HG02938 (cell line): Measurements from ENCODE around the gene SAMSN1.
"Not testable (repeated sequence)": the region's sequence is repeated elsewhere in the genome, so short reads cannot be mapped to it uniquely, and the experiment has no call there.

Experiments
- ATAC-seq: cut with Tn5 transposase; IDR thresholded peaks from one replicate; pipeline ENCODE4 v1.9.1; 2021; ENCODE audit warnings: mild to moderate bottlenecking, moderate library complexity; ENCODE audit not compliant: unreplicated experiment

SAMSN1 gene

DNA sequence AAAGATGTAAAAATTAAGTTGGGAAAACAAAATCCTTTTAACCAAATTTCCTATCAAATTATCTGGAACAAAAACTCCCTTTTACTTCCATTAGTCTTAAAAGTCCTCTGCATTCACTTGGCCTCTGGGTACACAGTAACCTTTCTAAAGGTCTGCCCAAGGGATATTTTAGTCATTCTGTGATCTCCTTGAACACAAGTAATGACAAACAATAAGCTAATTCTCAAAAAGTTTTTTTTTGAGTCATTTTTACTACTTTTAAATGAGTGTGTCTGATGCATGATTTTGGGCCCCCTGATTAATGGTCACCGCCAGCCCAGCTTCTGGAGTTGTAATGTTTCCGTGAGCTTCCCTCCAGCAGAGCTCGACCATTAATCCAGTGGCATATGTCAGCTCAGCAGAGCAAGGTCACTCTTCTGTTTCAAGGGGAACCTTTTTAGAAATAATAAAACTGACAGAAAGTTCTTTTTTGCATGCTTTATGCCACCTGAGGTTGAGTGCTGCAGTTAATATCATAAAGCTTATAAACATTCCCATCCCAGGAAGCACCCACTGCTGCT is 14.3 kb downstream of the SAMSN1 start:
- no peak for ATAC-seq

DNA sequence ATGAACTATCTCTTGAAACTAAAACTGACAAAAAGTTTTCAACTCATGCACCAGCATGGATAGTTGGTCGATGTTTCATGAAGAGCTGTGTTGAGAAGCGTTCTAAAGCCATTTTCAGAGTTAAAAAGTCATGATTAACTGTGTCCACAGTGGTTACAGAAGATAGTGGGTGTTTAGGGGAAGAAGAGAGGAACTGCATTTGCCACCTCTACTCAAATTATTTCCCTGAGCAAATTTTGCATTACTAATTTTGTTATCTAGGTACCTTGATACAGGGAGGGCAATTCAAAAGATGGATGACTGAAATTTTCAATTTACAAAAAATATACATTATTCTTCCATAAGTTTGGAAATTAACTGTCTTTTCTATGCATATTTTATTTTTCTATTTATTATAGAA is 15.5 kb downstream of the SAMSN1 start:
- no peak for ATAC-seq

DNA sequence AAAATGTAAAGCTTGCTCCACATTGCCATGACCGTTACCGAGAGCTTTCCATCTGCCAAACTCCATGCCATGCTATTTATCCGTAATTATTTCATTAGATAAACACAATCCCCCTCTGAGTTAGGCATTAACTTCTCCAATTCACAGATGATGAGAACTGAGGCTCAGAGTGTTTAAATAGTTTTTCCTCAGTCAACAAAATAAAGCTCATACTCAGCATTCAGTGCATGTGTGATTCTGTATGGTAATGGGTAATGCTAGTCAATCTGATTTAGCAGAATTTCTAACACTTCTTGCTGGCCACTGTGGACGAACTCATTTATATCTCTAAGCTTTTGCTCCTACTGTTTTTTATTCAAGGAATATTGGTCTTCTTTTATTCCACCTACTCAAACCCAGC is 17.3 kb downstream of the SAMSN1 start:
- no peak for ATAC-seq

GRCh38 chr21:14527696-14528652 is 18.1 kb downstream of the SAMSN1 start:
- ATAC-seq, result no peak

- ATAC-seq, result no peak
Observed at GRCh38 chr21:14526836-14527695, 19.0 kb downstream of the SAMSN1 start.

DNA sequence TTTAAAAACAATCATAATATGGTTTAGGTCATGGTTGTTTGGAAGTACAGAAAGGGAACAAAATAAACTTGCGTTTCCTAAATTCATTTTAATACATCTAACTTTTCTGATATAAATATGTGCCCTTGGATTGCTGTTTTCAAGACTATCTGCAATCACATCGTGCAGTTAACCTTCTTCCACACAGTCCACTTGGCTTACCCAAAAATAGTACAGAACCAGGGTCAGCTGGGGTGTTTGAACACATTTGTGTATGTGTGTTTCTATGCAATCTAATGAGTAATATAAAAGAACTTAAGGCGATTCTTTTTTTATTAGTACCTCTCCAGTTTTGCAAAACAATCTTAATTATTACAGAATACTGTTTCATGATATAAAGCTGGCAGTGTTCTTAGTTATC is 19.9 kb downstream of the SAMSN1 start:
- ATAC-seq, result no peak

DNA sequence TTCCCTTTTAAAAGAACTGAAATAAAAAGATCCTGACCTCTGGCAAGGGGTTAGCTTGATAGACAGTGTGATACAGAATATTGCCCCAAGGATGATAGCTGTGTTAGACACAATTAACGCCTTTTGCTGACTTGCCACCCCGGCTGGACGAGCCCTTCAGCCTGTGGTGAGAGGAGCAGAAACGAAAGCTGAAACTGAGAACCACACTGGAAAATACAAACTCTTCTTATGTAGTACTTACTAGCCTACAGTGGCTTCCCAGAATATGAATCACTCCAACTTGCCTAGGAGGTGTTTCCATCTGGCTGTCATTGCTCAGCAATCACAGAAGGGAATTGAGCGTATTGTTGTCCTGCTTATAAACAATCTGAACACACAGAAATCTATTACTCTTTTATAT is 22.9 kb downstream of the SAMSN1 start:
- peak; percentile 83 for ATAC-seq

DNA sequence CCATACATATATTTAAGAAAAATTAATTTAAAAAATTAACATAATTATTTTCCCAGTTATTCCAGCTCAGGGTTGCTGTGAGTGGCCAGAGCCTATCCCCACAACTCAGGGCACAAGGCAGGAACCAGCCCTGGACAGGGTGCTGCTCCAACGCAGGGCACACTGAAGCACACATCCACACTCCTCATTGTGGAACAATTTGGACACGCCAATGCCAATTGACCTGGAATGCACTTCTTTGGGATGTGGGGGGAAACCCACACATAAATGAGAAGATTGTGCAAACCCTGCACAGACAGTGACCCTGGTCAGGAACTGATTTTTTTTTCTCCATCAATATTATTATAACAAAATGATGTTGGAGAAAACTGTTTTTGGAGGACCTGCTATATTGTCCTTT is 23.4 kb downstream of the SAMSN1 start:
- no peak for ATAC-seq

DNA sequence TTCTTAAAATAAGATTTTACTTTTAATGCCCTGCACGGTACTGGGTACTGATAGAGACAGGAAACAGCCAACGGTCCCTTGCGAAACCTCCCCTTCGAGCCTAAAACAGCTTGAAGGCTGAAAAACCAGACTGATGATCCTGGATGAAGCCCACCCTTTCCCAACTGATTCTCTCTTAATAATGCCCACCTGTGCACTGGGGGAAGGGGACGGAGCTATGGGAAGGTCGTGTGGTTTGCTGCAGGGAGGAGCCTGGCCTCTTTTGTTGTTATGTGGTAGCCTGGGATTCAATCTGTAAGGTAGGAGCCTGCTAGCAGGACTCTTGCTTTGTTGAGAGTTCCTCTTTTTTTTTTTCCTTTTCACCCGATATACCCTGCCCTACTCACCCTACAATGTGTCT is 25.6 kb downstream of the SAMSN1 start:
- no peak for ATAC-seq

GRCh38 chr21:14519000-14519399 is 27.1 kb downstream of the SAMSN1 start:
- ATAC-seq, result no peak

- ATAC-seq, result no peak
Observed at GRCh38 chr21:14513804-14514203, 32.3 kb downstream of the SAMSN1 start.

DNA sequence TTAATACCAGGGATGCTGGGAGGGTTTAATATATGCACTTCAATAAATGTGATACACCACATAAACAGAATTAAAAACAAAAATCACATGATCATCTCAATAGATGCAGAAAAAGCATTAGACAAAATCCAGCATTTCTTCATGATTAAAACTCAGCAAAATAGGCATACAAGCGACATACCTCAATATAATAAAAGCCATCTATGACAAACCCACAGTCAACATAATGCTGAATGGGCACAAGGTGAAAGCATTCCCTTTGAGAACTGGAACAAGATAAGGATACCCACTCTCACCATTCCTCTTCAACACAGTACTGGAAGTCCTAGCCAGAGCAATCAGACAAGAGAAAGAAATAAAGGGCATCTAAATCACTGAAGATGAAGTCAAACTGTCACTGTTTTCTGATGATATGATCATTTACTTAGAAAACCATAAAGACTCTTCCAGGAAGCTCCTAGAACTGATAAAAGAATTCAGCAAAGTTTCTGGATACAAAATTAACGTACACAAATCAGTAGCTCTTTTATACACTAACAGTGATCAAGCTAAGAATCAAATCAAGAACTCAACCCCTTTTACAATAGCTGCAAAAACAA is 39.2 kb downstream of the SAMSN1 start:
- not testable (repeated sequence) for ATAC-seq

- no peak for ATAC-seq
Observed at GRCh38 chr21:14500873-14501272, 45.2 kb downstream of the SAMSN1 start.

GRCh38 chr21:14499316-14499715 is 46.8 kb downstream of the SAMSN1 start:
- no peak for ATAC-seq

DNA sequence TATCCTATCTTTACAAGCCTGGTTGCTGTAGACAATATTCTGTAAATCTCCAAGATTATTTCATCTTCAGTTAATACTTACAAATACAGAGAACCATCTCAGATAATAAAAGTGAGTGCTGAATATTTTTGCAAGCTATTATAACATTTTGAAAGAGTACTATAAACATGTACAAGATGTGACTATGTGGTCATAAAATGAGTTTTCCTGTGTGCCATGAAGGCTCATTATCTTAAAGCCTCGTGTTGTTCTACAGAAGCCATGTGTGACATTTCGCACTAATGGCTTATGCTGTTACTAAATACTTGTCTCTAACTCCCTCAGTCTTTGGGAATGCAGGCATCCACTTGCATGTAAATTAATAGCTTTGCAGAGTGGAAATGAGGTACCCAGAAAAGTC is 48.3 kb downstream of the SAMSN1 start:
- ATAC-seq, result no peak

DNA sequence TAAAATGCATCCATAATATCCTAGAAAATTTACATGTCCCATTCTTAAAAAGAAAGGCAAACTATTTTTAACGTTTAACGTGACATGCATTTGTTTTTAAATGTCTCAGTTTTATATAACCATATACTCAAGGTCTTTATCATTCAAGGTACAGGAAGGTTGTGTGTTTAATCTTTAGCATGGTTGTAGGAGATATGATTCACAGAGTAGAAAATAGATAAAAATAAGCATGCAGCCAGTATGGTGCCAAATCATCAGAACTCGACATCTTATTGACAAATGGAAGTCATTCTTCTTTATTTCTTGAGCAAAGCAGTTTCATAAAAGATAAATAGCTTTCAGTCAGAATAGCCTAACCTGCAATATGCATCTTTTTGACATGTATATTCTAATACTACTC is 51.0 kb downstream of the SAMSN1 start:
- no peak for ATAC-seq

GRCh38 chr21:14494181-14494580 is 51.9 kb downstream of the SAMSN1 start:
- ATAC-seq, result not testable (repeated sequence)

DNA sequence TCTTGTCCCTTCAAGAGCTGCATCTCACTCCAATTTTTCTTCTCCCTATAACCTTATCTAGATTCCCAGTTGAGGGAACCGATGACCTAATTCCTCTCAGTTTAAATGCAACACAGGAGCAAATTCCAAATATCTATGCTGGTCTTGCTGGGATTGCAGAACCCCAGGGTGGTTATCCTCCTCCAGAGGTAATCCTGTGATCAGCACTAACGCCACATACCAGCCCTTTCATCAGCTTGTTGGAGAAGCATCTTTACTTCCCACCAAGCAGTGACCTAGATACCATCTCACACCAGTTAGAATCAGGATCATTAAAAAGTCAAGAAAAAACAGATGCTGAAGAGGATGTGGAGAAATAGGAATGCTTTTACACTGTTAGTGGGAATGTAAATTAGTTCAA is 52.4 kb downstream of the SAMSN1 start:
- ATAC-seq, result no peak

DNA sequence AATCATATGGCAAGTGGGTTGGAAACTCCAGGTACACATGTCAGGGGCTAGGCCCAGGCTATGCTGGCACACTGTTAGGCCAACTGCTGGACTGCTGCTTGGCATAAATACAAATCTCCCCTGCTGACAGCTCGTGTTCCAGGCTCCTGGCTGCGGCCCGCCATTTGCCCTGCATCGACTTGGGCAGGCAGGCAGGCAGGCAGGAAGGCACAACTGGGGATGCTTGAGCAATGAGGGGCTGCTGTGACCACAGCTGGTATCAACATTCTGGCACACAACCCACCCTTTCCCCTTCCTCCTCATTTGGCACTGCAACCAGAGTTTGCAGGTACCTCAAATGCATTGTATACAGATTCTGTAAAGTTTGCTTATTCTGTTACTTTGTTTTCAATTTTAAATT is 53.2 kb downstream of the SAMSN1 start:
- ATAC-seq, result no peak

- no peak for ATAC-seq
Observed at GRCh38 chr21:14491269-14491681, 54.8 kb downstream of the SAMSN1 start.

GRCh38 chr21:14488672-14489204 is 57.4 kb downstream of the SAMSN1 start:
- ATAC-seq, result no peak
